Right atrium auricular region (tissue), 2 donors: Measurements from ENCODE around the gene ZNF329. TPM values are rescaled to one million over a fixed set of nuclear protein-coding genes. Genes with fewer than 3 reads are reported as not detected.

Experiments used
- DNase-seq: peaks from one replicate; pipeline ENCODE4 v3.0.0-alpha.2; 2019; ENCODE audit warnings: low spot score
- H3K27ac ChIP-seq, 2 donors: fragments of 200-600 bp; sonication (generic); 1 replicate in 1 of 2; 2 replicates in 1 of 2; pipeline ENCODE4 v1.5.1; 2016 to 2019
- H3K27me3 ChIP-seq, 2 donors: fragments of 200-600 bp; sonication (generic); one replicate each; pipeline versions ENCODE4 v1.5.1 to v1.6.0; 2017 to 2019
- H3K36me3 ChIP-seq: fragments of 200-600 bp; sonication (generic); one replicate; pipeline ENCODE4 v1.5.1; 2016
- H3K4me1 ChIP-seq, 2 donors: fragments of 200-600 bp; sonication (generic); one replicate each; pipeline versions ENCODE4 v1.5.1 to v1.6.0; 2017 to 2019
- H3K4me3 ChIP-seq, 2 donors: fragments of 200-600 bp; sonication (generic); 1 replicate in 1 of 2; 2 replicates in 1 of 2; pipeline ENCODE4 v1.5.1; 2017 to 2019; ENCODE audit warnings: mild to moderate bottlenecking in 1 of 2, moderate library complexity in 1 of 2
- H3K9me3 ChIP-seq, 2 donors: fragments of 200-600 bp; sonication (generic); one replicate each; pipeline ENCODE4 v1.5.1; 2019
- CTCF ChIP-seq, 2 donors: fragments of 200-600 bp; sonication (generic); IDR thresholded peaks; one replicate each; pipeline ENCODE4 v1.5.1; 2019; ENCODE audit warnings: antibody characterized with exemption in 2 of 2
- total RNA-seq, 2 donors: library from RNA; depleted of rRNA; stranded (reverse); fragments of >200 nt; gene quantifications; one replicate each; pipeline ENCODE4 v1.1.0, GENCODE V29; 2016

The ZNF329 gene
- total RNA-seq, 2 donors from 2014 or later = 6.9 to 7.9 TPM

DNA sequence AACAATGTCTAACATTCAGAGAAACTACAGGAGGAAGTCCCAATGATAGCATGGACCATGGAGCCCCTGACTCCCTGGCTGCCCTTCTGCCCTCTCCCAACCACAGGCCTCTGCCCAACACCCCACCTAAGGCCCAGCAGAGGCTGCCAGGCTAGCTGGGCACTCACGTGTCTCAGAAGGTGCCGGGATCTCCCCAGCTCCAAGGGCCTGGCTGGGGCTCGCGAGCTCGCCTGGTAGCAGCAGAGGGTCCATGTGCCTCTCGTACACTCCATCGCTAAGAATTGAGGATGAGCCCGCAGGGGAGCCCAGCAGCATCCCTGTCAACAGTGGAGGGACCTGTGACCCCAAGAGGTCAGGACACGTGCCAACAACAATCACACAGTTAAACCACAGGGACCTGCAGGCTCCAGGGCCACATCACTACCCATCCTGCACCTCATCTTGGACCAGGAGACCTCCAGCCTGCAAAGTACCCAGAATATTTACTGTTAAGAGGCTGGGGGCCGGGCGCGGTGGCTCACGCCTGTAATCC lies 62.0 kb downstream of the ZNF329 start:
- no peak overlapping the region for H3K4me3 ChIP-seq
- no peak overlapping the region for H3K27ac ChIP-seq
- H3K9me3 ChIP-seq = peaks cover 8 to 35% of the 10 kb centered on the region in 2 donors
- no peaks in the 10 kb centered on the region for H3K4me1 ChIP-seq
- H3K36me3 ChIP-seq = peaks cover 56% of the 10 kb centered on the region
- H3K27me3 ChIP-seq = no peaks in the 10 kb centered on the region
- TF ChIP-seq CTCF (IDR thresholded peaks at IDR 0.05) = no peak
- DNase-seq = no peak

- H3K4me3 ChIP-seq = no peak overlapping the region
- DNase-seq = no peak
- peaks cover 8 to 50% of the 10 kb centered on the region in 2 donors for H3K9me3 ChIP-seq
- no peak overlapping the region for H3K27ac ChIP-seq
- H3K27me3 ChIP-seq = no peaks in the 10 kb centered on the region
- TF ChIP-seq CTCF (IDR thresholded peaks at IDR 0.05) = no peak
- H3K36me3 ChIP-seq = peaks cover 57% of the 10 kb centered on the region
- no peaks in the 10 kb centered on the region for H3K4me1 ChIP-seq
Measured at GRCh38 chr19:58086825-58087710, 63.5 kb downstream of the ZNF329 start.

DNA sequence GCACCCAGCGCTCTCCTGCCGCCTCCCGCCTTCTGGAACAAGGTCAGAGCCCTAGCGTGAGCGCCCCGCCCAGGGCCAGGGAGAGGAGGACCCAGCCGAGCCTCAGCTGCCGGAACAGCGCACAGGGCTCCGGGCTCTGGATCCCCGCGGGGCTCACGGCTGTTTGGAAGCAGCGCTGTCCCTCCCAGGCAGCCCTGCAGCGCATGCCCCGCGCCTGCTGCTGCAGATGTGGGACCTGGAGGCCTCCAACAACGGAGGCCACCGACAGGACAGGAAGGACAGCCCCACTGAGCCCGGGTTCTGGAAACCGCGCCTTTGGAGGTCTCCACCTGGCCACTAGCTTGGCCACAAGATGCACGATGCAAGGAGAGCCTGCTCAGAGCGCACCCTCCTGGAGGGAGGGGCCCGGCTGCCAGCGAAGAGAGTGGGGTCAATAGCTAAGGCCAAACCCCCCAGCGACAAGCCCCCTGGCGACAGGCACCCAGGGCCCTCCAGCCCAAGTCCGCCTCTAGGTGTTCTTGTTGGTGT lies 65.2 kb downstream of the ZNF329 start:
- no peak for DNase-seq
- Histone ChIP-seq H3K36me3 (peaks cover 57% of the 10 kb centered on the region), H3K27ac (no peak overlapping the region), H3K4me3 (no peak overlapping the region), H3K27me3 (no peaks in the 10 kb centered on the region), H3K9me3 (peaks cover 14 to 66% of the 10 kb centered on the region in 2 donors), H3K4me1 (no peaks in the 10 kb centered on the region)
- no peak for TF ChIP-seq CTCF (IDR thresholded peaks at IDR 0.05)

GRCh38 chr19:58084596-58085347 lies 65.8 kb downstream of the ZNF329 start:
- DNase-seq = no peak
- H3K4me1 ChIP-seq = no peaks in the 10 kb centered on the region
- H3K27me3 ChIP-seq = no peaks in the 10 kb centered on the region
- no peak overlapping the region for H3K27ac ChIP-seq
- no peak overlapping the region for H3K4me3 ChIP-seq
- H3K9me3 ChIP-seq = peaks cover 14 to 73% of the 10 kb centered on the region in 2 donors
- peaks cover 55% of the 10 kb centered on the region for H3K36me3 ChIP-seq
- TF ChIP-seq CTCF (IDR thresholded peaks at IDR 0.05) = no peak

- Histone ChIP-seq H3K27me3 (no peaks in the 10 kb centered on the region), H3K27ac (no peak overlapping the region), H3K4me1 (no peaks in the 10 kb centered on the region), H3K9me3 (peaks cover 14 to 74% of the 10 kb centered on the region in 2 donors), H3K4me3 (no peak overlapping the region), H3K36me3 (peaks cover 44% of the 10 kb centered on the region)
- no peak for TF ChIP-seq CTCF (IDR thresholded peaks at IDR 0.05)
- no peak for DNase-seq
Measured at GRCh38 chr19:58083021-58083420, 67.6 kb downstream of the ZNF329 start.
